HEK293T (cell line): ENCODE measurements around the gene GNB2.
"Not testable (repeated sequence)": the region's sequence is repeated elsewhere in the genome, so short reads cannot be mapped to it uniquely, and the experiment has no call there.

Experiments
- CTCF ChIA-PET: fragments of 350-600 bp; formaldehyde crosslinking; extraction: SDS; loops from one replicate; lab custom pipeline; 2021; ENCODE audit warnings: antibody characterized with exemption, inconsistent platforms; lab: Yijun Ruan, JAX
- POLR2A ChIA-PET: fragments of 350-600 bp; formaldehyde crosslinking; extraction: SDS; loops from one replicate; lab custom pipeline; 2020; ENCODE audit warnings: antibody characterized with exemption, inconsistent platforms; lab: Yijun Ruan, JAX
- DNase-seq: peaks from one replicate; pipeline ENCODE4 v3.0.0; 2012; ENCODE audit warnings: mixed read lengths; ENCODE audit errors: extremely low spot score
- ARNT ChIP-seq: fragments of 450-650 bp; IDR thresholded peaks from 2 replicates; pipeline ENCODE4 v1.6.1; 2017; ENCODE audit warnings: mild to moderate bottlenecking
- BHLHE40 ChIP-seq: fragments of 450-650 bp; IDR thresholded peaks from 2 replicates; pipeline ENCODE4 v1.6.1; 2016; ENCODE audit warnings: mild to moderate bottlenecking, moderate library complexity, borderline replicate concordance
- CTBP1 ChIP-seq: fragments of 450-650 bp; IDR thresholded peaks from 2 replicates; pipeline ENCODE4 v1.6.1; 2016; ENCODE audit warnings: borderline replicate concordance
- ELF4 ChIP-seq: fragments of 450-650 bp; IDR thresholded peaks from 2 replicates; pipeline ENCODE4 v1.6.1; 2017; ENCODE audit warnings: antibody characterized with exemption
- FOXA1 ChIP-seq: fragments of 450-650 bp; IDR thresholded peaks from 2 replicates; pipeline ENCODE4 v1.6.1; 2016; ENCODE audit warnings: mild to moderate bottlenecking
- FOXK2 ChIP-seq: fragments of 450-650 bp; IDR thresholded peaks from 2 replicates; pipeline ENCODE4 v1.6.1; 2016; ENCODE audit warnings: mild to moderate bottlenecking
- FOXM1 ChIP-seq: fragments of 450-650 bp; IDR thresholded peaks from 2 replicates; pipeline ENCODE4 v1.6.1; 2017; ENCODE audit warnings: mild to moderate bottlenecking, borderline replicate concordance
- HDGF ChIP-seq: fragments of 450-650 bp; IDR thresholded peaks from 2 replicates; pipeline ENCODE4 v1.6.1; 2017; ENCODE audit warnings: antibody characterized with exemption, borderline replicate concordance
- L3MBTL2 ChIP-seq: fragments of 450-650 bp; conservative IDR thresholded peaks from 2 replicates; pipeline ENCODE4 v1.6.1; 2016; ENCODE audit warnings: mild to moderate bottlenecking
- LEF1 ChIP-seq: fragments of 450-650 bp; IDR thresholded peaks from 2 replicates; pipeline ENCODE4 v1.6.1; 2017; ENCODE audit warnings: mild to moderate bottlenecking, borderline replicate concordance
- NFRKB ChIP-seq: fragments of 450-650 bp; IDR thresholded peaks from 2 replicates; pipeline ENCODE4 v1.6.1; 2016; ENCODE audit warnings: mild to moderate bottlenecking, moderate library complexity
- PKNOX1 ChIP-seq: fragments of 450-650 bp; IDR thresholded peaks from 2 replicates; pipeline ENCODE4 v1.6.1; 2016
- SP1 ChIP-seq: fragments of 450-650 bp; IDR thresholded peaks from 2 replicates; pipeline ENCODE4 v1.6.1; 2017
- SUZ12 ChIP-seq: fragments of 450-650 bp; IDR thresholded peaks from 2 replicates; pipeline ENCODE4 v1.6.1; 2016; ENCODE audit warnings: mild to moderate bottlenecking
- TARDBP ChIP-seq: fragments of 450-650 bp; IDR thresholded peaks from 2 replicates; pipeline ENCODE4 v1.6.1; 2016
- ZNF384 ChIP-seq: fragments of 450-650 bp; IDR thresholded peaks from 2 replicates; pipeline ENCODE4 v1.6.1; 2016

Gene GNB2

DNA sequence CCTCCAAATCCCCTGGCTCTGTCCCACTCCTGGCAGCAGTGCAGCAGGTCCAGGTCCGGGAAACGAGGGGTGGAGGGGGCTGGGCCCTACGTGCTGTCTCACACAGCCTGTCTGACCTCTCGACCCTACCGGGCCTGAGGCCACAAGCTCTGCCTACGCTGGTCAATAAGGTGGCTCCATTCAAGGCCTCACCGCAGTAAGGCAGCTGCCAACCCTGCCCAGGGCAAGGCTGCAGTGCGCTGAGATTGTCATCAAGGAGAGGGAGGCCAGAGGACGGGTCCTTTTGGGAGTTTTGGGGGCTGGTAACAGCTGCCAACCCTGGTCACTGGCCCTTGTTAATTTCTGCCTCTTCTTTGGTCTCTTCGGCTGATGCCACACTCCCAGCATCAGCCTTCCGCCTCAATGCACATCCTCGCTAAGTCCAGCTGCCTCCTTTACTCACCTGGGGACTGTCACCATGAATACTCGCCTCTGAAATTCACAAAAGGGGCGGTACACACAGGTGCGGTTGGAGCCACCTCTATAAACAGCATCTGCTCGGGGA is 50.3 kb downstream of the GNB2 start:
- DNase-seq, result no peak
- CTCF ChIA-PET, result interaction anchor here (1.6 kb wide), 1 partner anchor 18 kb away, joined by 11 read pairs; the partner anchor contains the start of gene POP7
- TF ChIP-seq LEF1 (no peak), SUZ12 (no peak), HDGF (no peak), PKNOX1 (no peak), CTBP1 (no peak)
- POLR2A ChIA-PET, result interaction anchor here (8.2 kb wide), 1 partner anchor 17 kb away, joined by 68 read pairs; the partner anchor contains the start of gene POP7

GRCh38 chr7:100724364-100724763 is 50.8 kb downstream of the GNB2 start:
- ChIA-PET CTCF (interaction anchor here (0.6 to 2.5 kb wide), 4 partner anchors 9 to 32 kb away, joined by 3 to 20 read pairs (median 8); partner anchors contain the start of gene POP7), POLR2A (interaction anchor here (8.2 kb wide), 1 partner anchor 18 kb away, joined by 68 read pairs; the partner anchor contains the start of gene POP7)

GRCh38 chr7:100726996-100727761 is 53.6 kb downstream of the GNB2 start:
- POLR2A ChIA-PET, result interaction anchor here (2.0 kb wide), 1 partner anchor 21 kb away, joined by 8 read pairs; the partner anchor contains the start of gene POP7
- TF ChIP-seq FOXM1 (no peak), ZNF384 (no peak), NFRKB (no peak), SUZ12 (no peak), PKNOX1 (no peak), HDGF (no peak), SP1 (no peak), L3MBTL2 (no peak), ARNT (no peak), FOXK2 (no peak), TARDBP (no peak), FOXA1 (no peak), BHLHE40 (no peak)

More at GRCh38 chr7:100724364-100724763, 50.8 kb downstream of the GNB2 start:
- not testable (repeated sequence) for DNase-seq

DNA sequence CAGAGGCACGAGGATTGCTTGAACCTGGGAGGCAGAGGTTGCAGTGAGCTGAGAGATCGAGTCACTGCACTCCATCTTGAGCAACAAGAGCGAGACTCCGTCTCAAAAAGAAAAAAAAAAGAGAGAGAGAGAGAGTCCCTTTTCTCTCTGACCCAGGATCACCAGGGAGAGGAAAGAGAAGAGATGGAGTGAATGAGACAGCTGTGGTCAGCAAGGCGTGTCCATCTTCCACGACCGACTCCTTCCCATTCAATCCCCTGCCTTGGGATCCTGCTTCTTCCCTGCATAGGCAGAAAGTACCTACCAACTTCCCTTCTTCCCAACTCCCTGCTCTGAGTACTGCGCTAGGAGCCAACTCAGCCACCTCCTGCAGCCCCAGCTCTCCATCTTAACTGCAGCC is 54.7 kb downstream of the GNB2 start:
- DNase-seq, result no peak
- ChIA-PET POLR2A (interaction anchor here (2.0 kb wide), 1 partner anchor 22 kb away, joined by 8 read pairs; the partner anchor contains the start of gene POP7), CTCF (interaction anchor here (1.4 to 2.2 kb wide), 2 partner anchors 23 to 124 kb away, joined by 5 to 11 read pairs; partner anchors contain the start of genes POP7 and SLC12A9)

More at GRCh38 chr7:100726996-100727761, 53.6 kb downstream of the GNB2 start:
- CTCF ChIA-PET, result interaction anchor here (0.6 to 2.2 kb wide), 4 partner anchors 21 to 159 kb away, joined by 3 to 11 read pairs (median 4); partner anchors contain the start of genes GIGYF1, POP7 and SLC12A9
- no peak for DNase-seq

More for the DNA sequence above, 54.7 kb downstream of the GNB2 start:
- TF ChIP-seq ARNT (no peak), PKNOX1 (no peak), ELF4 (no peak), SP1 (no peak), NFRKB (no peak), SUZ12 (no peak), ZNF384 (no peak), TARDBP (no peak), LEF1 (no peak), L3MBTL2 (no peak), CTBP1 (no peak), HDGF (no peak), FOXM1 (no peak), FOXK2 (no peak), FOXA1 (no peak), BHLHE40 (no peak)
